Adrenal gland (tissue), 12 donors: ENCODE measurements around the gene MCM3AP. TPM values are rescaled to one million over a fixed set of nuclear protein-coding genes. Genes with fewer than 3 reads are reported as not detected.

ENCODE experiments used
- DNase-seq, 7 donors: peaks; one replicate each; pipeline ENCODE4 v3.0.0-alpha.2; 2019 to 2020
- H3K27ac ChIP-seq, 5 donors: fragments of 200-600 bp; sonication (generic) in 4 of 5; 1 replicate in 3 of 5; 2 replicates in 2 of 5; pipeline versions ENCODE4 v1.5.1 to v1.8.0; 2016 to 2020; ENCODE audit warnings: mild to moderate bottlenecking in 1 of 5
- H3K27me3 ChIP-seq: fragments of 200-600 bp; 2 replicates; pipeline ENCODE4 v1.8.0; 2021
- H3K36me3 ChIP-seq, 2 donors: fragments of 200-600 bp; replicated peaks in 1 of 2; 1 replicate in 1 of 2; 2 replicates in 1 of 2; pipeline versions ENCODE4 v1.5.1 to v1.8.0; 2018 to 2022
- H3K4me1 ChIP-seq, 2 donors: fragments of 200-600 bp; replicated peaks in 1 of 2; 1 replicate in 1 of 2; 2 replicates in 1 of 2; pipeline versions ENCODE4 v1.5.1 to v1.8.0; 2018 to 2021
- H3K4me3 ChIP-seq, 4 donors: fragments of 200-600 bp; sonication (generic) in 3 of 4; one replicate each; pipeline ENCODE4 v1.5.1; 2016 to 2018
- H3K9me3 ChIP-seq, 3 donors: fragments of 200-600 bp; sonication (generic) in 1 of 3; replicated peaks in 1 of 3; 1 replicate in 2 of 3; 2 replicates in 1 of 3; pipeline versions ENCODE4 v1.5.1 to v1.8.0; 2016 to 2021
- POLR2A ChIP-seq, 2 donors: fragments of 450-650 bp; IDR thresholded peaks; one replicate each; pipeline ENCODE4 v1.6.1; 2017; ENCODE audit warnings: antibody characterized with exemption in 2 of 2, mild to moderate bottlenecking in 2 of 2, moderate library complexity in 1 of 2
- WGBS, 4 donors: extraction: QIAGEN DNeasy Blood & Tissue Kit in 2 of 4; methylation state at CpG; one replicate each; pipeline versions ENCODE4 v1.1.5 to v1.1.7; 2013 to 2017; 5-methylcytosine and 5-hydroxymethylcytosine counted together
- intact Hi-C, 2 donors: fragments of 100-400 bp; cut with DNase I; formaldehyde crosslinking; loops; one replicate each; pipeline versions ENCODE4 v1.14.1 to v1.15.0; 2022 to 2023
- polyA plus RNA-seq, 3 donors: library from polyadenylated mRNA; stranded (reverse); fragments of 200-250 nt in 2 of 3; fragments of 350-450 nt in 1 of 3; fragmentation: Illumina TruSeq in 1 of 3; extraction: RNeasy Lipid Tissue Mini Kit (QIAGEN cat#74804) in 1 of 3; gene quantifications; one replicate each; pipeline ENCODE4 v1.2.3, GENCODE V29; 2013 to 2014
- total RNA-seq, 9 donors: library from RNA; depleted of rRNA in 4 of 9; stranded (reverse); fragments of >200 nt in 4 of 9; fragments of 120-200 nt in 1 of 9; fragmentation: NEBNext Ultra II Directional in 1 of 9; extraction: Animal tissue kit (Norgen Biotek cat#: 25700) in 1 of 9; gene quantifications; one replicate each; pipeline versions ENCODE4 v1.1.0 to v1.2.4, GENCODE V29; 2013 to 2023
- TF ChIP-seq, protein P1 (sequence below), 6 experiments: fragments of 450-650 bp in 4 of 6; fragments of 200-600 bp in 2 of 6; sonication (generic) in 1 of 6; IDR thresholded peaks; 1 replicate in 5 of 6; 2 replicates in 1 of 6; pipeline versions ENCODE4 v1.5.1 to v1.8.0; 2016 to 2021; ENCODE audit warnings: antibody characterized with exemption in 6 of 6, mild to moderate bottlenecking in 2 of 6, moderate library complexity in 1 of 6
- donor health status: healthy with polysubstance abuse.
- donor health status: Bipolar disorder and iron deficiency.
- donor health status: DM: yes; HTN: yes; CAD: no.
- donor health status: DM: no; HTN: no; CAD: no.
- donor health status: DM: no; HTN: no; CAD: no.
- donor health status: DM: yes; HTN: yes; CAD: no.

The MCM3AP gene
- total and polyA plus RNA-seq, 12 donors = 34.8 to 89.4 (median 70.1) TPM

DNA sequence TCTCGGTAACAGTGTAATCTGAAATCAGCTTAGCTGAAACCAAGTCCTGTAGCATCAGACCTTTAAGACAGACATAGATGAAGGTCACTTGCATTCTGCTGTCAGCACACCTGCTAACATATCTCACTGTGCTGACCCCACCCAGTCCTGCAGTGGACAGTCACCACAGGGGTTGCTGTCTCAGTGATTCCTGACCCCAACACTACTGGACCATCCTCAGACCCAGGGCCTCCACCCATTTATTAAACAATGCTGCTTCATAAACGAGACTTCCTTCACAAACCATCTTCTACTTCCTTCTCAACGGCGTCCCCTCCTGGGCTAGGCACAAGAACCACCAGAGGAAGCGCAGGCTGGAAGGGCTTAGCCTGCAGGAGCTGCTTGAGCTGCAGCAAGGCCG lies 39.1 kb downstream of the MCM3AP start:
- Histone ChIP-seq H3K4me1 (no peaks in the 10 kb centered on the region), H3K9me3 (no peaks in the 10 kb centered on the region), H3K27ac (no peak overlapping the region), H3K27me3 (no peaks in the 10 kb centered on the region), H3K36me3 (peaks cover 0 to 91% of the 10 kb centered on the region in 2 donors), H3K4me3 (no peak overlapping the region)
- no peak for DNase-seq
- intact Hi-C loops = no loop called here
- TF ChIP-seq POLR2A (IDR thresholded peaks at IDR 0.05) = no peak
- TF ChIP-seq, protein P1, sequence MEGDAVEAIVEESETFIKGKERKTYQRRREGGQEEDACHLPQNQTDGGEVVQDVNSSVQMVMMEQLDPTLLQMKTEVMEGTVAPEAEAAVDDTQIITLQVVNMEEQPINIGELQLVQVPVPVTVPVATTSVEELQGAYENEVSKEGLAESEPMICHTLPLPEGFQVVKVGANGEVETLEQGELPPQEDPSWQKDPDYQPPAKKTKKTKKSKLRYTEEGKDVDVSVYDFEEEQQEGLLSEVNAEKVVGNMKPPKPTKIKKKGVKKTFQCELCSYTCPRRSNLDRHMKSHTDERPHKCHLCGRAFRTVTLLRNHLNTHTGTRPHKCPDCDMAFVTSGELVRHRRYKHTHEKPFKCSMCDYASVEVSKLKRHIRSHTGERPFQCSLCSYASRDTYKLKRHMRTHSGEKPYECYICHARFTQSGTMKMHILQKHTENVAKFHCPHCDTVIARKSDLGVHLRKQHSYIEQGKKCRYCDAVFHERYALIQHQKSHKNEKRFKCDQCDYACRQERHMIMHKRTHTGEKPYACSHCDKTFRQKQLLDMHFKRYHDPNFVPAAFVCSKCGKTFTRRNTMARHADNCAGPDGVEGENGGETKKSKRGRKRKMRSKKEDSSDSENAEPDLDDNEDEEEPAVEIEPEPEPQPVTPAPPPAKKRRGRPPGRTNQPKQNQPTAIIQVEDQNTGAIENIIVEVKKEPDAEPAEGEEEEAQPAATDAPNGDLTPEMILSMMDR (IDR thresholded peaks at IDR 0.05) = no peak
- WGBS, 4 donors = 88 to 95% (median 89%) methylated on average over 6 of the region's 6 CpGs

DNA sequence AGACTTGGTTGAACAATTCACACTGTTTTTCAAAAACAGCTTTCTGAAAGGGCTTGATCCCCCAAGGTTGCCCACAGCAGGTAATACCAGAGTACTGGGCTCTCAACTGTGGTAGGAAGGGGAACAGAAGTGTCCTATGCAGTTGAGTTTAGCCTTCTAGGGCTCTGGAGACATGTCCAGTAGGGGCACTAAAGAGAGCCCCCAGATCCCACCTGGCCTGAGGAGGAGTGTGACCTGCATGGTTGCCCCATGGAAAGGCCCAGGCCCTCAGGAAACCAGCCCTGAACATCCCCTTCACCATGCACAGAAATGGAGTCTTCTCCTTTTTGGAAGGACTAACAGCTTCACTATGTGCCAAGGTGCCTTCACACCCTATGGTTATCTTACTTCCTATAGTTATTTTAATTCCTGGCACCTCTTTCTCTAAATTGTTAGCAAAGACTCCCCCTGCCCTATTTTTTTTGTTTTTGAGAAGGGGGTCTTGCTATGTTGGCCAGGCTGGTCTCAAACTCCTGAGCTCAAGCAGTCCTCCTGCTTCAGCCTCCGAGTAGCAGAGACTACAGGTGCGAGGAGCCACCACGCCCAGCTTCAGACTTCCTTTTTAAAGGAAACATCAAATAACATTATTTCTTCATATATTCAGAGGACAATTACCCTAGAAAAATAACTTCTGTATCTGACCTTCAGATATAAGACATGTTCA lies 40.0 kb downstream of the MCM3AP start:
- no peaks in the 10 kb centered on the region for H3K9me3 ChIP-seq
- no peak overlapping the region for H3K27ac ChIP-seq
- H3K27me3 ChIP-seq = no peaks in the 10 kb centered on the region
- TF ChIP-seq, protein P1 (IDR thresholded peaks at IDR 0.05) = no peak
- TF ChIP-seq POLR2A (IDR thresholded peaks at IDR 0.05) = no peak
- peaks cover 0 to 91% of the 10 kb centered on the region in 2 donors for H3K36me3 ChIP-seq
- DNase-seq = no peak
- H3K4me1 ChIP-seq = no peaks in the 10 kb centered on the region
- WGBS, 4 donors = 82 to 98% (median 88%) methylated on average over 3 of the region's 3 CpGs
- H3K4me3 ChIP-seq = no peak overlapping the region
- intact Hi-C loops = no loop called here

DNA sequence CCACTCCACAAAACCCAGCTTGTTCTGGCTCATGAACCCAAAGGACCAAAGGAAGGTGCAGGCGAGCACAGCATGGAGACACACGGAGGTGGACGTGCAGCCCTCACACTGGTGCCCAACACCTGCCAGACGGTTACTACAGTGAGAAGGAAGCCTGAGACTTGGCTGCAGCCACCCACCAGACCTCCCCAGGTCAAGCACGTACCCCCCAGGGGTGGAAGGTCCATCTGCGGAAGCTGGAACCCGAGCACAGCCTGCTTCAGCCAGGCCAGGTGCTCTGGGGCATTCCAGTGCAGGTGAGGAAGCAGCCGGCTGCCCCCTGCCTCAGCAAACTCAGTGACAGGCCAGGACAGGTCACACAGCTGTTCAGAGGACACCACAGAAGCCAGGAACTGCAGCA lies 40.8 kb downstream of the MCM3AP start:
- 76 to 92% (median 90%) methylated on average over 4 to 8 of the region's 8 CpGs for WGBS, 4 donors
- Histone ChIP-seq H3K27me3 (no peaks in the 10 kb centered on the region), H3K4me1 (no peaks in the 10 kb centered on the region), H3K4me3 (no peak overlapping the region), H3K36me3 (peaks cover 0 to 91% of the 10 kb centered on the region in 2 donors), H3K9me3 (no peaks in the 10 kb centered on the region), H3K27ac (no peak overlapping the region)
- TF ChIP-seq POLR2A (IDR thresholded peaks at IDR 0.05) = no peak
- TF ChIP-seq, protein P1 (IDR thresholded peaks at IDR 0.05) = no peak
- DNase-seq = no peak
- intact Hi-C loops = no loop called here

DNA sequence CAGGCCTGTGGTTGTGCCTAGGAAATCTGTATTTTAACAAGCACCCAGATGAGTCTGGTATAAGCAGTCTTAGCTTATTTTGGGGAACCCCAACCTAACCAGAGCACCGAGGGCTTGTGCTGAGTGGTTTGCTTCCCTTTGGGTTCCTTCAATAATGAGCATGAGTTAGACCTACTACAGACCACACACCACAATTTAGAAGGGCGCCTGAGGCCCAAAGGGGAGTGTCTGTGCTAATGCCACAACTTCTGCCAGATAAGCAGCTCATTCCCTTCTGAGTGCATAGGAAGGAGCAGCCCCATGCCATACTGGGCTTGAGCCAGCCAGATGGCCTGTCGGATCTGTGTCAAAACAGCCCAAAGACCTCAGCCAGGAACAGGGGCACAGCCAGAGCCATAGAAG lies 41.5 kb downstream of the MCM3AP start:
- no peaks in the 10 kb centered on the region for H3K4me1 ChIP-seq
- H3K9me3 ChIP-seq = no peaks in the 10 kb centered on the region
- intact Hi-C loops = no loop called here
- DNase-seq = no peak
- peaks cover 0 to 91% of the 10 kb centered on the region in 2 donors for H3K36me3 ChIP-seq
- H3K4me3 ChIP-seq = no peak overlapping the region
- H3K27me3 ChIP-seq = no peaks in the 10 kb centered on the region
- H3K27ac ChIP-seq = no peak overlapping the region
- 88 to 95% (median 91%) methylated on average over 2 to 3 of the region's 3 CpGs for WGBS, 4 donors
- no peak for TF ChIP-seq POLR2A (IDR thresholded peaks at IDR 0.05)
- TF ChIP-seq, protein P1 (IDR thresholded peaks at IDR 0.05) = no peak
